A549 (cell line): Measurements from ENCODE around the gene CHCHD6. TPM values are rescaled to one million over a fixed set of nuclear protein-coding genes. Genes with fewer than 3 reads are reported as not detected.
A peak's percentile ranks its signal among the peaks of the same experiment; 100 is the strongest.

Source experiments
- ATAC-seq, 2 experiments: fragments of 200-7000 bp in 1 of 2; fragments of >200 bp in 1 of 2; cut with Nextera tagmentation in 1 of 2; cut with Tn5 transposase in 1 of 2; 3 replicates each; pipeline versions ENCODE4 v1.8.0 to v1.9.1; 2018 to 2020; ENCODE audit warnings: mild to moderate bottlenecking in 1 of 2, moderate library complexity in 1 of 2
- CTCF ChIA-PET: fragments of 300-600 bp; sonication (Branson Sonifier 250); formaldehyde crosslinking; extraction: SDS; loops from one replicate; lab custom pipeline; 2021; ENCODE audit warnings: antibody characterized with exemption, inconsistent platforms; lab: Yijun Ruan, JAX
- POLR2A ChIA-PET: fragments of 350-600 bp; formaldehyde crosslinking; extraction: SDS; loops from one replicate; lab custom pipeline; 2021; ENCODE audit warnings: antibody characterized with exemption, inconsistent platforms; lab: Yijun Ruan, JAX
- DNase-seq, 2 experiments: peaks; one replicate each; pipeline versions ENCODE4 v3.0.0 to v3.0.0-alpha.2; 2011 to 2016; ENCODE audit warnings: low read depth in 1 of 2, low spot score in 1 of 2
- FAIRE-seq: peaks from 2 replicates; lab custom pipeline; 2011; peaks lifted over from hg19 to GRCh38; lab: Jason Lieb, UNC
- H3K27ac ChIP-seq, 2 experiments: fragments of >200 bp; sonication (Bioruptor Twin); formaldehyde crosslinking; 3 replicates each; pipeline ENCODE4 v1.5.1; 2016 to 2017
- H3K4me1 ChIP-seq: fragments of >200 bp; sonication (Bioruptor Twin); formaldehyde crosslinking; 3 replicates; pipeline ENCODE4 v1.6.1; 2016
- H3K4me2 ChIP-seq: fragments of >200 bp; sonication (Bioruptor Twin); formaldehyde crosslinking; 3 replicates; pipeline ENCODE4 v1.6.1; 2016
- H3K4me3 ChIP-seq: fragments of >200 bp; sonication (Bioruptor Twin); formaldehyde crosslinking; 3 replicates; pipeline ENCODE4 v1.5.1; 2016
- H3K9me3 ChIP-seq: fragments of >200 bp; sonication (Bioruptor Twin); formaldehyde crosslinking; 3 replicates; pipeline ENCODE4 v1.6.1; 2016
- EP300 ChIP-seq, 2 experiments: fragments of >200 bp; sonication (Bioruptor Twin); formaldehyde crosslinking; IDR thresholded peaks; 2 replicates in 1 of 2; 3 replicates in 1 of 2; pipeline ENCODE4 v1.6.1; 2016 to 2017
- HEYL ChIP-seq: fragments of 250-450 bp; sonication (Bioruptor Pico); IDR thresholded peaks from 2 replicates; pipeline ENCODE4 v1.8.0; 2021; ENCODE audit warnings: mild to moderate bottlenecking, moderate library complexity
- HOXB5 ChIP-seq: fragments of 250-450 bp; sonication (Bioruptor Pico); IDR thresholded peaks from 2 replicates; pipeline ENCODE4 v1.5.0; 2020; ENCODE audit warnings: mild to moderate bottlenecking, moderate library complexity
- MAX ChIP-seq: IDR thresholded peaks from 2 replicates; pipeline ENCODE4 v1.6.1; 2012
- MYC ChIP-seq: IDR thresholded peaks from 2 replicates; pipeline ENCODE4 v1.6.1; 2012; ENCODE audit warnings: mild to moderate bottlenecking, inconsistent platforms, low read length, improper control_type of control experiment, borderline replicate concordance
- PBX3 ChIP-seq: IDR thresholded peaks from 2 replicates; pipeline ENCODE4 v1.6.1; 2012
- RAD21 ChIP-seq, 2 experiments: fragments of >200 bp in 1 of 2; sonication (Bioruptor Twin) in 1 of 2; formaldehyde crosslinking in 1 of 2; IDR thresholded peaks in 1 of 2; conservative IDR thresholded peaks in 1 of 2; 2 replicates in 1 of 2; 3 replicates in 1 of 2; pipeline ENCODE4 v1.6.1; 2012 to 2018; ENCODE audit warnings: inconsistent platforms in 1 of 2
- REST ChIP-seq: fragments of 200-600 bp; sonication (generic); IDR thresholded peaks from 2 replicates; pipeline ENCODE4 v1.6.1; 2016; ENCODE audit warnings: antibody characterized with exemption, mild to moderate bottlenecking, moderate library complexity
- SMC3 ChIP-seq: fragments of >200 bp; sonication (Bioruptor Twin); formaldehyde crosslinking; IDR thresholded peaks from 3 replicates; pipeline ENCODE4 v1.6.1; 2018; ENCODE audit warnings: inconsistent platforms
- TFCP2L1 ChIP-seq: fragments of 250-450 bp; sonication (Bioruptor Pico); IDR thresholded peaks from 2 replicates; pipeline ENCODE4 v1.5.0; 2021; ENCODE audit warnings: mild to moderate bottlenecking
- ZFP36 ChIP-seq: fragments of 450-650 bp; IDR thresholded peaks from 2 replicates; pipeline ENCODE4 v1.6.1; 2014; ENCODE audit warnings: borderline replicate concordance; ENCODE audit not compliant: partially characterized antibody
- WGBS: methylation state at CpG from one replicate; pipeline ENCODE4 v1.1.6; 2017; ENCODE audit errors: missing lambda C conversion rate; 5-methylcytosine and 5-hydroxymethylcytosine counted together
- polyA plus RNA-seq, 4 experiments: library from polyadenylated mRNA; depleted of rRNA in 3 of 4; stranded (reverse); fragments of >200 nt; fragmentation: RNase III in 1 of 4; extraction: RNeasy Plus Mini Kit Qiagen cat#74134 plus additional on column Dnase treatment in 1 of 4; gene quantifications; 2 replicates in 3 of 4; 3 replicates in 1 of 4; pipeline ENCODE4 v1.2.3, GENCODE V29; 2011 to 2017
- TF ChIP-seq, protein P1 (sequence below): fragments of >200 bp; sonication (Bioruptor Twin); formaldehyde crosslinking; IDR thresholded peaks from 2 replicates; pipeline ENCODE4 v1.6.1; 2016
- TF ChIP-seq, protein P2 (sequence below): fragments of >200 bp; sonication (Bioruptor Twin); formaldehyde crosslinking; IDR thresholded peaks from 3 replicates; pipeline ENCODE4 v1.5.1; 2016

Gene CHCHD6
- polyA plus RNA-seq, 2 of the 4 experiments (the other 2 are of a cell fraction): 15.0 to 18.1 TPM

GRCh38 chr3:126745760-126746394 lies 41.8 kb downstream of the CHCHD6 start:
- Histone ChIP-seq H3K27ac (peak overlapping the region in 1 of 2 experiments; percentile 69; a peak in 2 of 6 replicates), H3K4me3 (no peak overlapping the region), H3K9me3 (no peaks in the 10 kb centered on the region), H3K4me2 (peak overlapping the region; percentile 58), H3K4me1 (peaks cover 19% of the 10 kb centered on the region)
- POLR2A ChIA-PET: no interaction called here
- ATAC-seq: peak; percentile 37 to 60; a peak in 3 of 6 replicates
- TF ChIP-seq TFCP2L1 (CRISPR knock-in tag): no peak
- TF ChIP-seq, protein P1, sequence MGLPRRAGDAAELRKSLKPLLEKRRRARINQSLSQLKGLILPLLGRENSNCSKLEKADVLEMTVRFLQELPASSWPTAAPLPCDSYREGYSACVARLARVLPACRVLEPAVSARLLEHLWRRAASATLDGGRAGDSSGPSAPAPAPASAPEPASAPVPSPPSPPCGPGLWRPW: no peak
- FAIRE-seq: no peak
- peak in 1 of 2 experiments; percentile 44 for DNase-seq
- WGBS: 72% methylated on average over 5 of the region's 6 CpGs
- CTCF ChIA-PET: interaction anchor here (0.5 to 2.0 kb wide), 5 partner anchors 9 to 67 kb away, joined by 3 to 7 read pairs (median 3); no protein-coding TSS in a partner anchor

- Histone ChIP-seq H3K9me3 (no peaks in the 10 kb centered on the region), H3K4me2 (peak overlapping the region; percentile 58), H3K27ac (peak overlapping the region in 1 of 2 experiments; percentile 69; a peak in 3 of 6 replicates), H3K4me1 (peaks cover 19% of the 10 kb centered on the region)
- POLR2A ChIA-PET: no interaction called here
- ATAC-seq: peak; percentile 73 to 94
- FAIRE-seq: no peak
- 54% methylated on average over 12 of the region's 18 CpGs for WGBS
- peak; percentile 60 for TF ChIP-seq MAX
- 0 out of 5 replicates have a peak, but pooled peaks of 1 of the 2 experiments have one; percentile 22 for TF ChIP-seq RAD21 (conservative IDR thresholded peaks at IDR 0.05 in 1 of 2, IDR thresholded peaks at IDR 0.05 in 1 of 2)
- no peak for TF ChIP-seq EP300 (IDR thresholded peaks at IDR 0.05)
- TF ChIP-seq MYC: no peak
- TF ChIP-seq HEYL: no peak
- TF ChIP-seq REST: no peak
- TF ChIP-seq, protein P2, sequence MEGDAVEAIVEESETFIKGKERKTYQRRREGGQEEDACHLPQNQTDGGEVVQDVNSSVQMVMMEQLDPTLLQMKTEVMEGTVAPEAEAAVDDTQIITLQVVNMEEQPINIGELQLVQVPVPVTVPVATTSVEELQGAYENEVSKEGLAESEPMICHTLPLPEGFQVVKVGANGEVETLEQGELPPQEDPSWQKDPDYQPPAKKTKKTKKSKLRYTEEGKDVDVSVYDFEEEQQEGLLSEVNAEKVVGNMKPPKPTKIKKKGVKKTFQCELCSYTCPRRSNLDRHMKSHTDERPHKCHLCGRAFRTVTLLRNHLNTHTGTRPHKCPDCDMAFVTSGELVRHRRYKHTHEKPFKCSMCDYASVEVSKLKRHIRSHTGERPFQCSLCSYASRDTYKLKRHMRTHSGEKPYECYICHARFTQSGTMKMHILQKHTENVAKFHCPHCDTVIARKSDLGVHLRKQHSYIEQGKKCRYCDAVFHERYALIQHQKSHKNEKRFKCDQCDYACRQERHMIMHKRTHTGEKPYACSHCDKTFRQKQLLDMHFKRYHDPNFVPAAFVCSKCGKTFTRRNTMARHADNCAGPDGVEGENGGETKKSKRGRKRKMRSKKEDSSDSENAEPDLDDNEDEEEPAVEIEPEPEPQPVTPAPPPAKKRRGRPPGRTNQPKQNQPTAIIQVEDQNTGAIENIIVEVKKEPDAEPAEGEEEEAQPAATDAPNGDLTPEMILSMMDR: peak; percentile 17; the same call in 2 of the 3 replicates
- no peak for TF ChIP-seq HOXB5 (CRISPR knock-in tag)
- no peak for TF ChIP-seq SMC3
- TF ChIP-seq ZFP36: no peak
- no peak for TF ChIP-seq PBX3
- TF ChIP-seq, all 56 proteins: peak for 3
- peak; percentile 21 to 52 for DNase-seq
- no peak overlapping the region for H3K4me3 ChIP-seq
- CTCF ChIA-PET: interaction anchor here (0.5 to 2.0 kb wide), 8 partner anchors 9 to 798 kb away, joined by 3 to 7 read pairs (median 3); partner anchors contain the start of gene PLXNA1
Measured at GRCh38 chr3:126746395-126747177, 42.5 kb downstream of the CHCHD6 start.
